ENCODE data around the gene DYSF.

The DYSF gene

DNA sequence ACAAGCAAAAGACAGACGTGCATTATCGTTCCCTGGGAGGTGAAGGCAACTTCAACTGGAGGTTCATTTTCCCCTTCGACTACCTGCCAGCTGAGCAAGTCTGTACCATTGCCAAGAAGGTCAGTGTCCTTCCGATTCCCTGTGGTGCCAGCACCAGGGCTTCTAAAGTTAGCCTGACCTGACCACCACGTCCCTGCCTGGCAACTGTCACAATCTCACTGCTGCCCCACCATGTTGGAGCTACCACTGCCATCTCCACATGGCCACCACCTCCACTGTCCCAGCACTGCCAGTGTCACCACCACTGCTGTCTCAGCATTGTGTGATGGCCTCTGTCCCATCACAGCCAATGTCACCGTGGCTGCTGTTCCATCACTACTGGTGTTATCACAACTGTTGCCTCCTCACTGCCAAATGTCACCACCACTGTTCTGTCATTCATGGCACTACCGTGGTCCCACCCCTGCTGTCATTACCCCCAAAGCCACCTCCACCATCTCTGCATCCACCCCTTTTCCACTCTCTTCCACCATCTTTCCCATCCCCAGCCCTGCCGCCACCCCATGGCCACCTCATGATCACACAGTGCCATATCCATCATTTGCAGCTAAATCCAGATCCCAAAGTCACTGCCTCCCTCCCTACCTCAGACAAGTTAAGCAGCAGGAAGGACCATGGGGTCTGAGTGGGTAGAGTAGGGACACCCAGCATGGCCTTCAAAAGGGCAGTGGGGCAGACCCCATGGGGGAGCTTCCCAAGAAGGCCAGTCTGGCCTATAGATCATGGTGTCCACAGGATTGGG, 216.5 kb downstream of the DYSF start:
- no peak overlapping the region for H3K4me3 ChIP-seq (ENCODE audit: low read length)
- no peak for DNase-seq (ENCODE audit: low read depth)
- TF ChIP-seq CTCF (conservative IDR thresholded peaks at IDR 0.05; ENCODE audit: low read depth, low read length) = no peak

- TF ChIP-seq CTCF (conservative IDR thresholded peaks at IDR 0.05; ENCODE audit: low read depth, low read length) = no peak
- H3K4me3 ChIP-seq (ENCODE audit: low read length) = no peak overlapping the region
- DNase-seq (ENCODE audit: low read depth) = no peak
Measured at GRCh38 chr2:71670430-71670795, 217.1 kb downstream of the DYSF start.

GRCh38 chr2:71671203-71671854, 218.0 kb downstream of the DYSF start:
- DNase-seq (ENCODE audit: low read depth) = no peak
- H3K4me3 ChIP-seq (ENCODE audit: low read length) = no peak overlapping the region

GRCh38 chr2:71671895-71672825, 218.8 kb downstream of the DYSF start:
- no peak for TF ChIP-seq CTCF (conservative IDR thresholded peaks at IDR 0.05; ENCODE audit: low read depth, low read length)
- H3K4me3 ChIP-seq (ENCODE audit: low read length) = no peak overlapping the region
- no peak for DNase-seq (ENCODE audit: low read depth)

More at GRCh38 chr2:71671203-71671854, 218.0 kb downstream of the DYSF start:
- TF ChIP-seq CTCF (conservative IDR thresholded peaks at IDR 0.05; ENCODE audit: low read depth, low read length) = no peak

DNA sequence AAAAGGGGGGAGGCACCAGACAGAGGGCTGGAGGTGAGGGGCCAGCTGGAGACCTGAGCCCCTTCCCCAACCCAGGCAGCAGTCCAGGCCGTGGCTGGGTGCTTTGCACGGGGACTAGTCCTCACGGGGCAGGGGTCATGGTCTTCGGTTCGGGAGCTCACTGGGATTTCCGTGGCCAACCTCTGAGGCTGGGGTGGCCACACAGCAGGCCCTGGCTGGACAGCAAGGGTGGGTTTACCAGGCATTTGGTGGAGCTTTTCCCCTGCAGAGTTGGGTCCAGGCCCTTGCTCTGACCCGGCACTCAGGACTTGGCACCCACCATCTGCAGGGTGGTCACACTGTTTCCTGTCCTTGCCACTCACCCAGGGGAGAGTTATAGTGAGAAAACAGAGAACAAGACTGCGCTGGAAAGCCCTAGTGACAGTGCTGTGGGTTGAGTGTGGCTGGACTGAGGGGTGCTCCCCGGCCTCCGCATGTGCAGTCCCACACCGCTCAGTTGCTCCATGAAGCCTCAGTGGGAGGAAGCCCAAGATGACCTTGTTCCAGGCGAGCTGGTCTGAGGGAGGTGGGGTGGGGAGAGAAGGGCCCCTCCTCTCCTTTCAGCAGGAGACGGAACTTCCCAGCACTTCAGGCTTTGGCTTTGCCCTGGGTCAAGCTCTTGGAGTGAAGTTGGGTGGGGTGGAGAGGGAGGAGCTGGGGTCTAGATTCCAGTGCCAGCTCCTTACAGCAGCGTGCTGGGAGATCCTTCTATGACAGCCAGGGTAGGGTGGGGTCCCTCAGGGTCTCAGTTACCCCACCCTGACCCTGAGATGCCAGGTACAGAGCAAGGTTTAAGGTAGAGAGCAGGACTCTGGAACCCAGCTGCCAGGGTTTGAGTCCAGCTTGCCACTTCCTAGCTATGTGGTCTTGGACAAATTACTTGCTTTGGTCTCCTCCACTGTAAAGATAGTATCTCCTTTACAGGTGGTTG, 219.8 kb downstream of the DYSF start:
- DNase-seq (ENCODE audit: low read depth) = no peak
- no peak for TF ChIP-seq CTCF (conservative IDR thresholded peaks at IDR 0.05; ENCODE audit: low read depth, low read length)
- H3K4me3 ChIP-seq (ENCODE audit: low read length) = no peak overlapping the region
